ENCODE results near the gene TSPAN13. TPM values are rescaled to one million over a fixed set of nuclear protein-coding genes. Genes with fewer than 3 reads are reported as not detected.

Gene TSPAN13
- total and polyA plus RNA-seq, 2 of the 8 experiments (the other 6 are each of a cell fraction or from before 2014, with no cell fraction given), result 15.3 to 28.1 TPM

DNA sequence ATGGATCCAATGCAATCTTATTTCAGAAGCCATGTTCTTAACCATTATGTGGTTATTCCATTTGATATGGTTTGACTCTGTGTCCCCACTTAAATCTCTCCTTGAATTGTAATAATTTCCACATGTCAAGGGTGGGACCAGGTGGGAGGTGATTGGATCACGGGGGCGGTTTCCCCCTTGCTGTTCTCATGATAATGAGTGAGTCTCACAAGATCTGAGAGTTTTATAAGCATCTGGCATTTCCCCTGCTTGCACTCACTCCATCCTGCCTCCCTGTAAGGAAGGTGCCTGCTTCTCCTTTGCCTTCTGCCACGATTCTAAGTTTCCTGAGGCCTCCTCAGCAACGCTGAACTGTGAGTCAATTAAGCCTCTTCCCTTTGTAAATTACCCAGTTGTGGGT lies 32.0 kb upstream of the TSPAN13 start (continued):
- TF ChIP-seq, protein P1, sequence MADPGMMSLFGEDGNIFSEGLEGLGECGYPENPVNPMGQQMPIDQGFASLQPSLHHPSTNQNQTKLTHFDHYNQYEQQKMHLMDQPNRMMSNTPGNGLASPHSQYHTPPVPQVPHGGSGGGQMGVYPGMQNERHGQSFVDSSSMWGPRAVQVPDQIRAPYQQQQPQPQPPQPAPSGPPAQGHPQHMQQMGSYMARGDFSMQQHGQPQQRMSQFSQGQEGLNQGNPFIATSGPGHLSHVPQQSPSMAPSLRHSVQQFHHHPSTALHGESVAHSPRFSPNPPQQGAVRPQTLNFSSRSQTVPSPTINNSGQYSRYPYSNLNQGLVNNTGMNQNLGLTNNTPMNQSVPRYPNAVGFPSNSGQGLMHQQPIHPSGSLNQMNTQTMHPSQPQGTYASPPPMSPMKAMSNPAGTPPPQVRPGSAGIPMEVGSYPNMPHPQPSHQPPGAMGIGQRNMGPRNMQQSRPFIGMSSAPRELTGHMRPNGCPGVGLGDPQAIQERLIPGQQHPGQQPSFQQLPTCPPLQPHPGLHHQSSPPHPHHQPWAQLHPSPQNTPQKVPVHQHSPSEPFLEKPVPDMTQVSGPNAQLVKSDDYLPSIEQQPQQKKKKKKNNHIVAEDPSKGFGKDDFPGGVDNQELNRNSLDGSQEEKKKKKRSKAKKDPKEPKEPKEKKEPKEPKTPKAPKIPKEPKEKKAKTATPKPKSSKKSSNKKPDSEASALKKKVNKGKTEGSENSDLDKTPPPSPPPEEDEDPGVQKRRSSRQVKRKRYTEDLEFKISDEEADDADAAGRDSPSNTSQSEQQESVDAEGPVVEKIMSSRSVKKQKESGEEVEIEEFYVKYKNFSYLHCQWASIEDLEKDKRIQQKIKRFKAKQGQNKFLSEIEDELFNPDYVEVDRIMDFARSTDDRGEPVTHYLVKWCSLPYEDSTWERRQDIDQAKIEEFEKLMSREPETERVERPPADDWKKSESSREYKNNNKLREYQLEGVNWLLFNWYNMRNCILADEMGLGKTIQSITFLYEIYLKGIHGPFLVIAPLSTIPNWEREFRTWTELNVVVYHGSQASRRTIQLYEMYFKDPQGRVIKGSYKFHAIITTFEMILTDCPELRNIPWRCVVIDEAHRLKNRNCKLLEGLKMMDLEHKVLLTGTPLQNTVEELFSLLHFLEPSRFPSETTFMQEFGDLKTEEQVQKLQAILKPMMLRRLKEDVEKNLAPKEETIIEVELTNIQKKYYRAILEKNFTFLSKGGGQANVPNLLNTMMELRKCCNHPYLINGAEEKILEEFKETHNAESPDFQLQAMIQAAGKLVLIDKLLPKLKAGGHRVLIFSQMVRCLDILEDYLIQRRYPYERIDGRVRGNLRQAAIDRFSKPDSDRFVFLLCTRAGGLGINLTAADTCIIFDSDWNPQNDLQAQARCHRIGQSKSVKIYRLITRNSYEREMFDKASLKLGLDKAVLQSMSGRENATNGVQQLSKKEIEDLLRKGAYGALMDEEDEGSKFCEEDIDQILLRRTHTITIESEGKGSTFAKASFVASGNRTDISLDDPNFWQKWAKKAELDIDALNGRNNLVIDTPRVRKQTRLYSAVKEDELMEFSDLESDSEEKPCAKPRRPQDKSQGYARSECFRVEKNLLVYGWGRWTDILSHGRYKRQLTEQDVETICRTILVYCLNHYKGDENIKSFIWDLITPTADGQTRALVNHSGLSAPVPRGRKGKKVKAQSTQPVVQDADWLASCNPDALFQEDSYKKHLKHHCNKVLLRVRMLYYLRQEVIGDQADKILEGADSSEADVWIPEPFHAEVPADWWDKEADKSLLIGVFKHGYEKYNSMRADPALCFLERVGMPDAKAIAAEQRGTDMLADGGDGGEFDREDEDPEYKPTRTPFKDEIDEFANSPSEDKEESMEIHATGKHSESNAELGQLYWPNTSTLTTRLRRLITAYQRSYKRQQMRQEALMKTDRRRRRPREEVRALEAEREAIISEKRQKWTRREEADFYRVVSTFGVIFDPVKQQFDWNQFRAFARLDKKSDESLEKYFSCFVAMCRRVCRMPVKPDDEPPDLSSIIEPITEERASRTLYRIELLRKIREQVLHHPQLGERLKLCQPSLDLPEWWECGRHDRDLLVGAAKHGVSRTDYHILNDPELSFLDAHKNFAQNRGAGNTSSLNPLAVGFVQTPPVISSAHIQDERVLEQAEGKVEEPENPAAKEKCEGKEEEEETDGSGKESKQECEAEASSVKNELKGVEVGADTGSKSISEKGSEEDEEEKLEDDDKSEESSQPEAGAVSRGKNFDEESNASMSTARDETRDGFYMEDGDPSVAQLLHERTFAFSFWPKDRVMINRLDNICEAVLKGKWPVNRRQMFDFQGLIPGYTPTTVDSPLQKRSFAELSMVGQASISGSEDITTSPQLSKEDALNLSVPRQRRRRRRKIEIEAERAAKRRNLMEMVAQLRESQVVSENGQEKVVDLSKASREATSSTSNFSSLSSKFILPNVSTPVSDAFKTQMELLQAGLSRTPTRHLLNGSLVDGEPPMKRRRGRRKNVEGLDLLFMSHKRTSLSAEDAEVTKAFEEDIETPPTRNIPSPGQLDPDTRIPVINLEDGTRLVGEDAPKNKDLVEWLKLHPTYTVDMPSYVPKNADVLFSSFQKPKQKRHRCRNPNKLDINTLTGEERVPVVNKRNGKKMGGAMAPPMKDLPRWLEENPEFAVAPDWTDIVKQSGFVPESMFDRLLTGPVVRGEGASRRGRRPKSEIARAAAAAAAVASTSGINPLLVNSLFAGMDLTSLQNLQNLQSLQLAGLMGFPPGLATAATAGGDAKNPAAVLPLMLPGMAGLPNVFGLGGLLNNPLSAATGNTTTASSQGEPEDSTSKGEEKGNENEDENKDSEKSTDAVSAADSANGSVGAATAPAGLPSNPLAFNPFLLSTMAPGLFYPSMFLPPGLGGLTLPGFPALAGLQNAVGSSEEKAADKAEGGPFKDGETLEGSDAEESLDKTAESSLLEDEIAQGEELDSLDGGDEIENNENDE (IDR thresholded peaks at IDR 0.05; ENCODE audit: insufficient replicate concordance, low read length), result no peak
- TF ChIP-seq HDAC6 (IDR thresholded peaks at IDR 0.05; ENCODE audit: low read depth, low read length) (no peak), NRF1 (IDR thresholded peaks at IDR 0.05; ENCODE audit: low read depth, low read length) (no peak), TAF1 (IDR thresholded peaks at IDR 0.05; ENCODE audit: low read depth, low read length) (no peak), SP1 (IDR thresholded peaks at IDR 0.05; ENCODE audit: low read depth, low read length) (no peak), SUZ12 (IDR thresholded peaks at IDR 0.05; ENCODE audit: low read length) (no peak), TBP (IDR thresholded peaks at IDR 0.05; ENCODE audit: low read depth, low read length) (no peak), ATF2 (IDR thresholded peaks at IDR 0.05; ENCODE audit: low read length) (no peak), RFX5 (IDR thresholded peaks at IDR 0.05; ENCODE audit: borderline replicate concordance, low read depth, low read length) (no peak)
- TF ChIP-seq, protein P2, sequence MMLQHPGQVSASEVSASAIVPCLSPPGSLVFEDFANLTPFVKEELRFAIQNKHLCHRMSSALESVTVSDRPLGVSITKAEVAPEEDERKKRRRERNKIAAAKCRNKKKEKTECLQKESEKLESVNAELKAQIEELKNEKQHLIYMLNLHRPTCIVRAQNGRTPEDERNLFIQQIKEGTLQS (IDR thresholded peaks at IDR 0.05; ENCODE audit: insufficient read depth, low read depth, low read length), result no peak
